GM12801 (cell line): ENCODE measurements around the gene MYORG.

ENCODE experiments used
- CTCF ChIP-seq: IDR thresholded peaks from one replicate; pipeline ENCODE4 v1.5.1; 2011; ENCODE audit warnings: control low read depth; ENCODE audit not compliant: insufficient read length; ENCODE audit errors: extremely low read depth

MYORG gene

GRCh38 chr9:34376596-34377403, at the start of gene MYORG:
Gene MYORG (minus strand): TSS chr9:34376898. CDS start chr9:34372943, 3,955 bp downstream.
- no peak for TF ChIP-seq CTCF

- no peak for TF ChIP-seq CTCF
These were observed 43.2 kb upstream of the MYORG start for GRCh38 chr9:34419716-34420504.

- no peak for TF ChIP-seq CTCF
These were observed 41.0 kb upstream of the MYORG start for GRCh38 chr9:34417734-34418133.

GRCh38 chr9:34413231-34413852, 36.6 kb upstream of the MYORG start:
- TF ChIP-seq CTCF, result no peak

- no peak for TF ChIP-seq CTCF
These were observed 35.6 kb upstream of the MYORG start for GRCh38 chr9:34412336-34412735.

GRCh38 chr9:34409154-34409553, 32.5 kb upstream of the MYORG start:
- TF ChIP-seq CTCF, result no peak

- no peak for TF ChIP-seq CTCF
These were observed 31.5 kb upstream of the MYORG start for GRCh38 chr9:34408173-34408572.
